H1 (cell line): ENCODE results near the gene AGPAT3. TPM values are rescaled to one million over a fixed set of nuclear protein-coding genes. Genes with fewer than 3 reads are reported as not detected.

ENCODE experiments used
- SIX5 ChIP-seq: IDR thresholded peaks from 2 replicates; pipeline ENCODE4 v1.6.1; 2011; ENCODE audit warnings: mild to moderate bottlenecking, low read depth, low read length
- polyA plus RNA-seq, 7 experiments: library from polyadenylated mRNA; depleted of rRNA in 3 of 7; stranded (reverse) in 5 of 7; unstranded in 2 of 7; fragments of >200 nt in 5 of 7; fragments of 200-250 nt in 2 of 7; gene quantifications; 1 replicate in 5 of 7; 2 replicates in 1 of 7; 4 replicates in 1 of 7; pipeline versions ENCODE4 v1.2.1 to v1.2.3, GENCODE V29; 2011 to 2013; ENCODE audit warnings: missing spikeins in 2 of 7, mixed read lengths in 2 of 7
- total RNA-seq: library from RNA; stranded (reverse); fragmentation: NEBNext Ultra II Directional; extraction: Animal tissue kit (Norgen Biotek cat#: 25700); gene quantifications from 2 replicates; pipeline ENCODE4 v1.2.1, GENCODE V29; 2021

Gene AGPAT3
- total and polyA plus RNA-seq, 2 of the 8 experiments (the other 6 are each of a cell fraction or from before 2014, with no cell fraction given), result 5.8 to 7.3 TPM

DNA sequence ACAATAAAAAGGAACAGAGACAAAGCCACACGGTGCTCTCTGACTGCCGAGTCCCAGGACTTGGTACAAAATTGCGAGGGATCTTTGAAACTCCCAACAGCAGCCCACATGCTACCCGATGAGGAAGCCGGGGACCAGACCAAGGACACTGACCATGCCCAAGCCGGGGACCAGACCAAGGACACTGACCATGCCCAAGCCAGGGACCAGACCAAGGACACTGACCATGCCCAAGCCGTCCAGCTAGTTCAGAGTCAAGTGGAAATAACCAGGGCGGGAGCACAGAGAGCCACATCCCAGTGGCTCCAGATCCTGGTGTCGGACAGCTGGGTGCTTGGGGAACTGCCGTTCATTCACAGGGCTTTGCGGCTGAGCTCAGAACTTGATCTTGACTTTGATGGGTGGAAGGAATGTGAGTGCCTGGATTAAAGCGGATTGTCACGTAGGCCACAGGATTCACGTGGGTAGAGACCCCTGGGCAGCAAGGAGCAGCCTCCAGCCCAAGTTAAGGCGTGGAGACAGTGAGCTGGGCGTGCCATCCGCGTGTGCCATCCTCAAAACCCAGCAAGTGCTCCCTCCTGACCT is 130.6 kb downstream of the AGPAT3 start (continued):
- no peak for TF ChIP-seq SIX5
